Lung (tissue), 12 donors: ENCODE results near the gene GPC5. TPM values are rescaled to one million over a fixed set of nuclear protein-coding genes. Genes with fewer than 3 reads are reported as not detected.

Experiments
- ATAC-seq: fragments of 200-7000 bp; cut with Tn5 transposase; one replicate; pipeline ENCODE4 v1.9.1; 2020; ENCODE audit warnings: moderate number of reproducible peaks; ENCODE audit not compliant: insufficient read depth, low FRiP score
- DNase-seq, 3 donors: peaks; one replicate each; pipeline ENCODE4 v3.0.0-alpha.2; 2013 to 2017
- H3K27ac ChIP-seq, 2 donors: one replicate each; pipeline ENCODE4 v1.5.1; 2013; ENCODE audit warnings: mild to moderate bottlenecking in 2 of 2, moderate library complexity in 2 of 2, control low read depth in 1 of 2, inconsistent platforms in 1 of 2, low read depth in 1 of 2, low read length in 1 of 2
- H3K27me3 ChIP-seq, 3 donors: one replicate each; pipeline ENCODE4 v1.5.1; 2013; ENCODE audit warnings: low read length in 2 of 3; ENCODE audit not compliant: control insufficient read depth in 3 of 3, insufficient read depth in 3 of 3
- H3K36me3 ChIP-seq, 4 donors: one replicate each; pipeline ENCODE4 v1.5.1; 2013; ENCODE audit warnings: low read length in 4 of 4, mild to moderate bottlenecking in 1 of 4, moderate library complexity in 1 of 4; ENCODE audit not compliant: control insufficient read depth in 4 of 4, insufficient read depth in 4 of 4
- H3K4me1 ChIP-seq, 5 donors: one replicate each; pipeline ENCODE4 v1.5.1; 2013; ENCODE audit warnings: low read length in 5 of 5, mild to moderate bottlenecking in 2 of 5, moderate library complexity in 1 of 5; ENCODE audit not compliant: control insufficient read depth in 5 of 5, insufficient read depth in 5 of 5
- H3K4me3 ChIP-seq: one replicate; pipeline ENCODE4 v1.5.1; 2013; ENCODE audit warnings: mild to moderate bottlenecking, control low read depth, moderate library complexity
- H3K9ac ChIP-seq, 2 donors: one replicate each; pipeline ENCODE4 v1.5.1; 2013; ENCODE audit warnings: low read length in 2 of 2, control low read depth in 1 of 2; ENCODE audit not compliant: insufficient read depth in 1 of 2
- H3K9me3 ChIP-seq, 4 donors: one replicate each; pipeline ENCODE4 v1.5.1; 2013; ENCODE audit warnings: low read length in 3 of 4, mild to moderate bottlenecking in 1 of 4, moderate library complexity in 1 of 4; ENCODE audit not compliant: control insufficient read depth in 4 of 4, insufficient read depth in 3 of 4
- WGBS, 2 donors: extraction: QIAGEN DNeasy Blood & Tissue Kit; methylation state at CpG; one replicate each; pipeline ENCODE4 v1.1.7; 2013; 5-methylcytosine and 5-hydroxymethylcytosine counted together
- polyA plus RNA-seq, 2 donors: library from polyadenylated mRNA; stranded (reverse); fragments of 200-250 nt; gene quantifications; one replicate each; pipeline ENCODE4 v1.2.1, GENCODE V29; 2013
- total RNA-seq, 2 donors: library from RNA; depleted of rRNA in 1 of 2; stranded (reverse); fragments of >200 nt in 1 of 2; gene quantifications; one replicate each; pipeline ENCODE4 v1.2.1, GENCODE V29; 2014 to 2021
- TF ChIP-seq, protein P1 (sequence below): IDR thresholded peaks from 2 replicates; pipeline ENCODE4 v1.5.1; 2012; ENCODE audit warnings: mild to moderate bottlenecking; ENCODE audit errors: control extremely low read depth, extremely low read depth
- donor health status: control.
- donor health status: control.
- donor health status: Bipolar disorder and iron deficiency.
- donor health status: healthy.
- donor health status: DM: yes; HTN: yes; CAD: no.

GPC5 gene
- total and polyA plus RNA-seq, 4 donors = 0.55 to 37.3 (median 4.4) TPM

DNA sequence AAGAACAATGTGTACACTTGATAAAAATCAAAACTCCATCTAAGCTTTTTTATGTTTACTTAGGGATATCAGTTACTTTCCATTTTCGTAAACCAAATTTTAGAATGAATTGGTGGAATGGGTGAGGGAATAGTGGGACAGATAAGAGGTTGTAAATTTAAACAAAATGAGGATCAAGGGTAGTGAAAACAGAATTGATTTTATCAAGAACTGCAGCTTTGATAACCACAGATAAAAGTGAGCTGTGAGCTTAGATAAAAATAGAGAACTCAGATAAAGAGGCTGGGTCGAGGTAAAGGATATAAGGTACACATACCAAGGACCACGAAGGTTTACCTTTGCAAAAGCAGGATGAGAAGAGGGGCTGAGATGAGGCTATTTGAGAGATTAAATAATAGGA, 1015.0 kb downstream of the GPC5 start:
- peaks cover 0 to 2% (median 0%) of the 10 kb centered on the region in 4 donors for H3K9me3 ChIP-seq
- no peaks in the 10 kb centered on the region for H3K27me3 ChIP-seq
- H3K4me1 ChIP-seq = peaks cover 0 to 20% (median 0%) of the 10 kb centered on the region in 5 donors
- H3K36me3 ChIP-seq = no peaks in the 10 kb centered on the region
- no peak overlapping the region for H3K4me3 ChIP-seq
- TF ChIP-seq, protein P1, sequence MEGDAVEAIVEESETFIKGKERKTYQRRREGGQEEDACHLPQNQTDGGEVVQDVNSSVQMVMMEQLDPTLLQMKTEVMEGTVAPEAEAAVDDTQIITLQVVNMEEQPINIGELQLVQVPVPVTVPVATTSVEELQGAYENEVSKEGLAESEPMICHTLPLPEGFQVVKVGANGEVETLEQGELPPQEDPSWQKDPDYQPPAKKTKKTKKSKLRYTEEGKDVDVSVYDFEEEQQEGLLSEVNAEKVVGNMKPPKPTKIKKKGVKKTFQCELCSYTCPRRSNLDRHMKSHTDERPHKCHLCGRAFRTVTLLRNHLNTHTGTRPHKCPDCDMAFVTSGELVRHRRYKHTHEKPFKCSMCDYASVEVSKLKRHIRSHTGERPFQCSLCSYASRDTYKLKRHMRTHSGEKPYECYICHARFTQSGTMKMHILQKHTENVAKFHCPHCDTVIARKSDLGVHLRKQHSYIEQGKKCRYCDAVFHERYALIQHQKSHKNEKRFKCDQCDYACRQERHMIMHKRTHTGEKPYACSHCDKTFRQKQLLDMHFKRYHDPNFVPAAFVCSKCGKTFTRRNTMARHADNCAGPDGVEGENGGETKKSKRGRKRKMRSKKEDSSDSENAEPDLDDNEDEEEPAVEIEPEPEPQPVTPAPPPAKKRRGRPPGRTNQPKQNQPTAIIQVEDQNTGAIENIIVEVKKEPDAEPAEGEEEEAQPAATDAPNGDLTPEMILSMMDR = no peak
- DNase-seq = no peak
- 50 to 58% methylated on average over 3 of the region's 3 CpGs for WGBS, 2 donors
- ATAC-seq = no peak
- no peak overlapping the region for H3K27ac ChIP-seq
- H3K9ac ChIP-seq = no peak overlapping the region

DNA sequence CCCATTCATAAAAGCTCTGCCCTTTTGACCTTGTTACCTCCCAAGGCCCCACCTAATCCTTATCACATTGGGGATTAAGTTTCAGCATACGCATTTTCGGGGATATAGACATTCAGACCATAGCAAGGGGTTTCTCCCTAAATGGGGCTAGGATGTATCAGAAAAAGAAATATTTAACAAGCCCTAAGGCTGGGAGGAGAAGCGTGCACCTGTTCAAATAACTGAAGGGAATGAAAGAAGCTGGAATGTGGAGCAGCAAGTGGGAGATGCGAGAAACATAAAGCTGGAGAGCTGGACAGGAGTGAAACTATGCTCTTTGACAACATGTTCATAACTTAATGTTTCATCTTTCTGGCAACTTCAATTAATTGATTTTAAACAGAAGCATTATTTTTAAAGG, 1016.4 kb downstream of the GPC5 start:
- ATAC-seq = no peak
- 86 to 92% methylated on average over 4 of the region's 4 CpGs for WGBS, 2 donors
- no peak overlapping the region for H3K9ac ChIP-seq

DNA sequence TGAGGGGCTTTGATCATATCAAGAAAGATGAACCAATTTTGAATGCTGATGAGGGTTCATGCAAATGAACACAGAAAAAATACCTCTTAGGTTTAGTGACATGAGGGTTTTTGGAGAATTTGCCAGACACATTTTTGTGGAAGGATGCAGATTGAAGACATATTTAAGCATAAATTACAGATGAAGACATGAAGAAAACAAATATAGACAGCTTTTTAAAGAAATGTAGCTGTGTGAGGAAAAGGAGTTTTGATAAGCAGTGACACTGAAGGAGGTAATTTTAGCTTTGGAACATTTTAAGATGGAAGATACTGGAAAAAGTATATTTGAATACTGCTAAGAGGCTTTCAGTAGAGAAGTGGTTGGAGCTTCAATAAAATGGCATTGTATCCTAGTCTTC, 1017.4 kb downstream of the GPC5 start:
- Histone ChIP-seq H3K9me3 (peaks cover 0 to 2% (median 0%) of the 10 kb centered on the region in 4 donors), H3K36me3 (no peaks in the 10 kb centered on the region), H3K27me3 (no peaks in the 10 kb centered on the region), H3K4me3 (no peak overlapping the region), H3K27ac (no peak overlapping the region), H3K9ac (no peak overlapping the region), H3K4me1 (peaks cover 0 to 20% (median 0%) of the 10 kb centered on the region in 5 donors)
- DNase-seq (no peak), ATAC-seq (no peak)
- TF ChIP-seq, protein P1 = no peak

More for the DNA sequence above, 1016.4 kb downstream of the GPC5 start:
- TF ChIP-seq, protein P1 = no peak
- H3K4me1 ChIP-seq = peaks cover 0 to 20% (median 0%) of the 10 kb centered on the region in 5 donors
- H3K36me3 ChIP-seq = no peaks in the 10 kb centered on the region
- H3K9me3 ChIP-seq = peaks cover 0 to 2% (median 0%) of the 10 kb centered on the region in 4 donors
- no peak overlapping the region for H3K27ac ChIP-seq
- DNase-seq = peak in 1 of 3 donors; percentile 6
- no peaks in the 10 kb centered on the region for H3K27me3 ChIP-seq
- no peak overlapping the region for H3K4me3 ChIP-seq

DNA sequence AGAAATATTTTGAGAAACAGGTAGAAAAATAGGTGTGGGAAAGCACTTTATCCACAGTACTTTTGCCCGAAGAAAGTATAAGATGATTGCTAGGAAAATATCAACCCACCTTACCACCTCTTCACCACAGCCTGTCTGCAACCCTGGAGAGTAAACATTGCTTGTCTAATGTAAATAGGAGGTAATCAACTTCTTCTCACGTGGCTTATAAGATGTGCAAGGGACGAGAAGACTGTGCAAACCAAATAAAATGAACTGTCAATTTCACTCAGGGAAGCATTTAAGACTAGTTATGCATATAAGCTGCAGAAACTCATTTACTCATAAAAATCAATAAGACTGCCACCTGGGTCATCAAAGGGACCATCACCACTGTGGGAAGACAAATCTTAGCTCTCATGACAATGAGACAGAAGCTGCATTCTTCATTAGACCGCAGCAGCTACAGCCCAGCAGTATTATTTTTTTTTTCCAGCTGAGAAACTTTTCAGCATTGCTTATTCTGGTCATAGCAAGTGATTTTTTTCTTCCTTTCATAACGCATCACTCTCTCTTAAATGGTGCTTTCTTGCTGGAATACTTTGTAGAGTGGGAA, 1020.5 kb downstream of the GPC5 start:
- H3K4me1 ChIP-seq = peaks cover 0 to under 1% (median 0%) of the 10 kb centered on the region in 5 donors
- no peaks in the 10 kb centered on the region for H3K27me3 ChIP-seq
- no peak overlapping the region for H3K9ac ChIP-seq
- no peak overlapping the region for H3K4me3 ChIP-seq
- H3K27ac ChIP-seq = no peak overlapping the region
- WGBS, 2 donors = 50 to 63% methylated on average over 5 of the region's 5 CpGs
- ATAC-seq = no peak
- no peaks in the 10 kb centered on the region for H3K36me3 ChIP-seq
- H3K9me3 ChIP-seq = peaks cover 0 to 2% (median 0%) of the 10 kb centered on the region in 4 donors
- TF ChIP-seq, protein P1 = no peak
- no peak for DNase-seq
